Upper lobe of left lung (tissue), 6 donors: ENCODE results near the gene SLC26A3. TPM values are rescaled to one million over a fixed set of nuclear protein-coding genes. Genes with fewer than 3 reads are reported as not detected.

Experiments used
- ATAC-seq, 2 donors: fragments of 200-7000 bp; cut with Tn5 transposase; one replicate each; pipeline ENCODE4 v1.9.1; 2022; ENCODE audit warnings: mild to moderate bottlenecking in 2 of 2, moderate library complexity in 2 of 2; ENCODE audit not compliant: low FRiP score in 2 of 2
- DNase-seq, 2 donors: peaks; one replicate each; pipeline ENCODE4 v3.0.0-alpha.2; 2019 to 2020
- H3K27ac ChIP-seq, 4 donors: fragments of 200-600 bp; sonication (generic); one replicate each; pipeline ENCODE4 v1.5.1; 2016 to 2019
- H3K27me3 ChIP-seq, 4 donors: fragments of 200-600 bp; sonication (generic); one replicate each; pipeline ENCODE4 v1.5.1; 2017 to 2019
- H3K36me3 ChIP-seq, 4 donors: fragments of 200-600 bp; sonication (generic); one replicate each; pipeline ENCODE4 v1.5.1; 2016 to 2019
- H3K4me1 ChIP-seq, 4 donors: fragments of 200-600 bp; sonication (generic); one replicate each; pipeline ENCODE4 v1.5.1; 2018 to 2019
- H3K4me3 ChIP-seq, 4 donors: fragments of 200-600 bp; sonication (generic); one replicate each; pipeline ENCODE4 v1.5.1; 2017 to 2019; ENCODE audit warnings: mild to moderate bottlenecking in 2 of 4, moderate library complexity in 1 of 4
- H3K9me3 ChIP-seq, 4 donors: fragments of 200-600 bp; sonication (generic); one replicate each; pipeline ENCODE4 v1.5.1; 2018 to 2019
- CTCF ChIP-seq, 6 experiments: fragments of 450-650 bp in 4 of 6; fragments of 200-600 bp in 2 of 6; sonication (generic) in 2 of 6; IDR thresholded peaks; one replicate each; pipeline ENCODE4 v1.5.1; 2016 to 2019; ENCODE audit warnings: antibody characterized with exemption in 6 of 6
- EP300 ChIP-seq, 4 donors: sonication (generic); formaldehyde crosslinking; IDR thresholded peaks; one replicate each; pipeline ENCODE4 v1.5.1; 2017; ENCODE audit warnings: antibody characterized with exemption in 4 of 4, control low read depth in 2 of 4
- POLR2A ChIP-seq, 4 donors: fragments of 450-650 bp; IDR thresholded peaks; one replicate each; pipeline ENCODE4 v1.5.1; 2016 to 2017; ENCODE audit warnings: antibody characterized with exemption in 4 of 4, mild to moderate bottlenecking in 2 of 4
- POLR2AphosphoS5 ChIP-seq, 2 donors: sonication (generic); formaldehyde crosslinking; IDR thresholded peaks; one replicate each; pipeline ENCODE4 v1.5.1; 2017; ENCODE audit warnings: antibody characterized with exemption in 2 of 2
- whole genome bisulfite sequencing, 2 donors: methylation state at CpG; one replicate each; pipeline ENCODE4 v1.1.5; 2017 to 2018; 5-methylcytosine and 5-hydroxymethylcytosine counted together
- total RNA-seq, 6 donors: library from RNA; depleted of rRNA in 4 of 6; stranded (reverse); fragments of >200 nt in 4 of 6; gene quantifications; one replicate each; pipeline versions ENCODE4 v1.1.0 to v1.2.1, GENCODE V29; 2016 to 2021
- donor health status: DM: no; HTN: no; CAD: no; lungs with moderate emphysema.
- donor health status: DM: no; HTN: yes; CAD: no; lungs with severe emphysema.

SLC26A3 gene
- total RNA-seq, 6 donors from 2014 or later: 0.43 to 5.4 (median 0.67) TPM; not detected in 3

DNA sequence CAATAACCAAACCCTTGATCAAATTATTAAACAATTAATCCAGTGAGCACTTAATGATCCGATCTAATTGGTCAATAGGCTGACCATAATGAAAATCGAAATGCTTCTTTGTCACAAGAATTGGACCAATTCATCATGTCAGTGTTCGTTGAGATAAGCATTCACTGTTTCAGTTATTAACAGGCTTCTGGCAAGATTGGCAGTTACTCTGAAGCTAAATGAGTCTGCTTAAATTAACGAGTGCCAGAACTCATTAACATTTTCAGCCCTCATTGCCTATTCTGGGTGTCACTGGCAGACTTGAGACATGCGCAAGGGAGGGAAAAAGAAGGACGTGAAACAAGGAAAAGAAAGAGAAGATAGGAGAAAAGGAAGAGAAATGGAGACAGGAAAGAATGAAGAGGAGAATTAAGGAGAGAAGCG, 30.7 kb upstream of the SLC26A3 start:
- 84 to 86% methylated on average over 7 of the region's 7 CpGs for WGBS, 2 donors
- Histone ChIP-seq H3K27me3 (no peaks in the 10 kb centered on the region), H3K4me3 (no peak overlapping the region), H3K9me3 (no peaks in the 10 kb centered on the region), H3K36me3 (no peaks in the 10 kb centered on the region), H3K4me1 (no peaks in the 10 kb centered on the region), H3K27ac (no peak overlapping the region)
- no peak for TF ChIP-seq POLR2A (IDR thresholded peaks at IDR 0.05)
- no peak for TF ChIP-seq CTCF (IDR thresholded peaks at IDR 0.05)
- no peak for ATAC-seq
- no peak for DNase-seq

- ATAC-seq: no peak
- TF ChIP-seq CTCF (IDR thresholded peaks at IDR 0.05) (no peak), EP300 (IDR thresholded peaks at IDR 0.05) (no peak), POLR2AphosphoS5 (IDR thresholded peaks at IDR 0.05) (no peak), POLR2A (IDR thresholded peaks at IDR 0.05) (no peak)
- WGBS, 2 donors: 78 to 86% methylated on average over 3 of the region's 3 CpGs
These were observed 27.4 kb upstream of the SLC26A3 start for GRCh38 chr7:107830420-107830819.

GRCh38 chr7:107828540-107828939, 25.5 kb upstream of the SLC26A3 start:
- Histone ChIP-seq H3K27ac (no peak overlapping the region), H3K4me1 (no peaks in the 10 kb centered on the region), H3K36me3 (no peaks in the 10 kb centered on the region), H3K4me3 (no peak overlapping the region), H3K27me3 (no peaks in the 10 kb centered on the region), H3K9me3 (no peaks in the 10 kb centered on the region)
- 83 to 84% methylated on average over 4 of the region's 4 CpGs for WGBS, 2 donors
- TF ChIP-seq EP300 (IDR thresholded peaks at IDR 0.05) (no peak), POLR2AphosphoS5 (IDR thresholded peaks at IDR 0.05) (no peak), POLR2A (IDR thresholded peaks at IDR 0.05) (no peak), CTCF (IDR thresholded peaks at IDR 0.05) (no peak)
- ATAC-seq: no peak
- no peak for DNase-seq

More at GRCh38 chr7:107830420-107830819, 27.4 kb upstream of the SLC26A3 start:
- Histone ChIP-seq H3K9me3 (no peaks in the 10 kb centered on the region), H3K4me1 (no peaks in the 10 kb centered on the region), H3K27ac (no peak overlapping the region), H3K27me3 (no peaks in the 10 kb centered on the region), H3K4me3 (no peak overlapping the region), H3K36me3 (no peaks in the 10 kb centered on the region)
- no peak for DNase-seq

- Histone ChIP-seq H3K27me3 (no peaks in the 10 kb centered on the region), H3K4me1 (no peaks in the 10 kb centered on the region), H3K27ac (no peak overlapping the region), H3K9me3 (no peaks in the 10 kb centered on the region), H3K4me3 (no peak overlapping the region), H3K36me3 (no peaks in the 10 kb centered on the region)
- ATAC-seq (no peak), DNase-seq (no peak)
- TF ChIP-seq POLR2A (IDR thresholded peaks at IDR 0.05) (no peak), EP300 (IDR thresholded peaks at IDR 0.05) (no peak), CTCF (IDR thresholded peaks at IDR 0.05) (no peak), POLR2AphosphoS5 (IDR thresholded peaks at IDR 0.05) (no peak)
- 74% methylated on average over 2 of the region's 2 CpGs for WGBS, 2 donors
These were observed 24.5 kb upstream of the SLC26A3 start for GRCh38 chr7:107827501-107827900.

- Histone ChIP-seq H3K27ac (no peak overlapping the region), H3K9me3 (no peaks in the 10 kb centered on the region), H3K27me3 (no peaks in the 10 kb centered on the region), H3K36me3 (no peaks in the 10 kb centered on the region), H3K4me3 (no peak overlapping the region), H3K4me1 (no peaks in the 10 kb centered on the region)
- no peak for DNase-seq
- TF ChIP-seq POLR2AphosphoS5 (IDR thresholded peaks at IDR 0.05) (no peak), POLR2A (IDR thresholded peaks at IDR 0.05) (no peak), EP300 (IDR thresholded peaks at IDR 0.05) (no peak), CTCF (IDR thresholded peaks at IDR 0.05) (no peak)
- 83 to 92% methylated on average over 2 of the region's 2 CpGs for WGBS, 2 donors
- no peak for ATAC-seq
These were observed 23.4 kb upstream of the SLC26A3 start for GRCh38 chr7:107826451-107826850.
